GM19043 (cell line): Measurements from ENCODE around the gene GPT2.
A peak's percentile ranks its signal among the peaks of the same experiment; 100 is the strongest.
"Not testable (repeated sequence)": the region's sequence is repeated elsewhere in the genome, so short reads cannot be mapped to it uniquely, and the experiment has no call there.

Source experiments
- ATAC-seq: cut with Tn5 transposase; IDR thresholded peaks from one replicate; pipeline ENCODE4 v1.9.1; 2021; ENCODE audit warnings: low read depth; ENCODE audit not compliant: unreplicated experiment

GPT2 gene

GRCh38 chr16:46918400-46918799, 34.2 kb downstream of the GPT2 start:
- no peak for ATAC-seq

- peak; percentile 85 for ATAC-seq
Observed at GRCh38 chr16:46918905-46919792, 35.0 kb downstream of the GPT2 start.

DNA sequence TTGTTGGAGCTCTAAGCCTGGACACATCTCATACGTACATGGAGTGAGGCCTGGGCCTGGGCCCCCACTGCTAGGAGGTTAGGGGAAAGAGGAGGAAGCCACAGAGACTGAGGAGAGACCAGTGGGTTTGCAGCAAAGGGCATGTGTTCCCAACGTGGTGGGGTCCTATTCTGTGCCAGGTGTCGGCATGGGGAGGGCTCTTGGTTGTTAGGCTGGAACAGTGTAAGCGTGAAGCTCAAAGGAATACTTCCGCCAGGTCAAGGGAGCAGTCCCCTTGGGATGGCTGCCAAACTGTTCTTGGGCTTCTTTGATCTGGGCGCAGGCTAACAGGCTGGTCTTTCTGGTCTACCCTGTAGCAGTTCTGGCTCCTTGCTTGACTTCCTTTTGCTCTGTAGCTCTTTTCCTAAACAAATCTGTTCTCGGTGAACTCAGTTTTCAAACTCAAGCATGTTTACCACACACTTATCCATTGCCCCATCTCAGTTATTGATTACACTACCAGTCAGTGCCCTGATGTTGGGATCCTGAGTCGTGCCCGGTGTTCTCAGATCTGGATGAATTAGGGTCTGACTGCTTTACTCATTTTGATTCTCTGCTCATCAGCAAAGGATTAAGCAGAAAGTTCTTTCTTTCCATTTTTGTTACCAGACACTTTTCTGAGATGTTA, 36.4 kb downstream of the GPT2 start:
- ATAC-seq: no peak

GRCh38 chr16:46922239-46922638, 38.1 kb downstream of the GPT2 start:
- no peak for ATAC-seq

- no peak for ATAC-seq
Observed at GRCh38 chr16:46923513-46924295, 39.5 kb downstream of the GPT2 start.

DNA sequence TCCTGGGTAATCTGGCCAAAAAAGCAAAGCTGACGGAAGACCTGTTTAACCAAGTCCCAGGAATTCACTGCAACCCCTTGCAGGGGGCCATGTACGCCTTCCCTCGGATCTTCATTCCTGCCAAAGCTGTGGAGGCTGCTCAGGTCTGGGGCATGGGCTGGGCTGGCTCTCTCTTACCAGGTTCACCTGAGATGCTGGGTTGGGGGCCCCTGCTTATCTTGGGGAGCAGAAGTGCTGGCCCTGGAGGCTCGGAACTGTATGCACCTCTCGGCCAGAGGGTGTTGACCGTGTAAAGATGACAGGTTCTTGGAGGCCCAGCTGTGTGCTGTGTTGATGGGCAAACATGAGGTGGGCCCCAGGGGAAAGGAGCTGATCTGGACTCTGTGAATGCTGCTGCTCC, 40.2 kb downstream of the GPT2 start:
- no peak for ATAC-seq

DNA sequence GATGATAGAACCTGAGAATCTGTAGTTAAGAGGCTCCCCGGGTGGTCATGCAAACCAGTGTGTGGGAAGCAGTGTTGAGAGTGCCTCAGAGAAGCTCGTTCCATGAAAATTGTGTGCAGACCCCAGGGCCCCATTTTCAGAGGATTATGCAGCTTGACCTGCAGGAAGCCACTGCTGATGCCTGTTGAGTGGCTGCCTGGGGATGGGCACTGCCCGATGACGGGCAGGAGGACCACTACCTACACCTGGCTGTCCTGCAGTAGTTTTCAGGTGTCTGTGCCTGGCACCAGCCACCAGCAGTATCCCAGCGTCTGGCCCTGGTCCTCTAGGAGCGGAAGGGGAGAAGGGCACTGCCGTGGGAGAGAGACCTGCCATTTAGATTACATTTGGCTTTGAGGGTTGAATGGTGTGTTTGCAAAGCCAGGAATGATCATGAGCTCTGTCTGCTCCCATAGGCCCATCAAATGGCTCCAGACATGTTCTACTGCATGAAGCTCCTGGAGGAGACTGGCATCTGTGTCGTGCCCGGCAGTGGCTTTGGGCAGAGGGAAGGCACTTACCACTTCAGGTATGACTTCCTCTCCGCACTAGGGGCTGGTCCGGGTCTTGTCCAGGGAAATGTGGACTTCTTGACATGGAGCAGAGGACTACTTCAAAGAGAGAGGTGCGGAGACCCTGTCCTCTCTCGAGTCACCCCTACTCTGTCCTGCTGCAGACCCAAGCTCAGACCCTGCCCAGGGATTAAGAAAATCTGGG, 42.5 kb downstream of the GPT2 start:
- ATAC-seq: no peak

DNA sequence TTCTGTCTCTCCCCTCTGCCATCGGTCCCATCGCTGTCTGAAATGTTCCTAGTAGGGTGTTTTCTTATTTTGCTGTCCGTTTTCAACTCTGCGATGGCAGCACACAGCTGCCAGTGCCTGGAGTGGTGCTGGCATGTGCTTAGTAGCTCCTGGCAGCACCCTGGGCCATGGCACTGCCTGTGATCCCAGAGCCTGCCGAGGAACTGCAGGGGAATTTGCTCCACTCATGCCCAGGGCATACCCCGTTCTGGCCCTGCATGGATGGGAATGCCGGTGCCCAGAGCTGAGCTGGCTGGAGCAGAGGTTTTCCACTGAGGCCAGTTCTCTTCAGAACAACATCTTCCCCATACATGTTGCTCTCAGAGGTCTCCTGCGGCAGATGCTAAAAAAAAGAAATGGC, 43.1 kb downstream of the GPT2 start:
- ATAC-seq: no peak

DNA sequence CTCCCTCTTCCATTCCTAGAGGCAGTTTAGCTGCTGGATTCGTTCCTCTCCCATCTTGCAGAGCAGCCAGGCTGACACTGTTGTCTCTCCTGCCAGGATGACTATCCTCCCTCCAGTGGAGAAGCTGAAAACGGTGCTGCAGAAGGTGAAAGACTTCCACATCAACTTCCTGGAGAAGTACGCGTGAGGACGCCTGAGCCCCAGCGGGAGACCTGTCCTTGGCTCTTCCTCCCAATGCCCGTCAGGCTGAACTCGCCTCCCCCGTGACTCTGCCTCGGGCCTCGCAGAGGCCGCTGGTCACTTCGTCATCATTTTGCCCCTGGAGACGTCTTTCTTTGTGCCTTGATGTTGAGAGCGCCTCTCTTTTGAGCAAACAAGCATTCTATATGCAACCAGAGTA, 44.6 kb downstream of the GPT2 start:
- ATAC-seq: no peak

- no peak for ATAC-seq
Observed at GRCh38 chr16:46929378-46930332, 45.5 kb downstream of the GPT2 start.

- ATAC-seq: no peak
Observed at GRCh38 chr16:46930861-46931260, 46.7 kb downstream of the GPT2 start.

GRCh38 chr16:46932802-46933201, 48.6 kb downstream of the GPT2 start:
- ATAC-seq: peak; percentile 67

DNA sequence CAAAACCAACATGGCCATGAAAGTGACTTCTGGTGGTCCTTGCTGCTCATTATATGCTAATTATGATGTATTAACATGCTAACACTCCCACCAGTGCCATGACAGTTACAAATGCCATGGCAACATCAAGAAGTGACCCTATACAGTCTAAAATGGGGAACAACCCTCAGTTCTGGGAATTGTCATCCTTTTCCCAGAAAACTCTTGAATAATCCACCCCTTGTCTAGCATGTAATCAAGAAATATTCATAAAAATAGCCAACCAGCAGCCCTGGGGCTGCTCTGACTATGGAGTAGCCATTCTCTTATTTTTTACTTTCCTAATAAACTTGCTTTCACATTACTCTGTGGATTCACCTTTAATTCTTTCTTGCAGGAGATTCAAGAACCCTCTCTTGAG, 53.4 kb downstream of the GPT2 start:
- no peak for ATAC-seq

- not testable (repeated sequence) for ATAC-seq
Observed at GRCh38 chr16:46944713-46945112, 60.6 kb downstream of the GPT2 start.

- ATAC-seq: peak; percentile 63
Observed at GRCh38 chr16:46947900-46948547, 63.9 kb downstream of the GPT2 start.

DNA sequence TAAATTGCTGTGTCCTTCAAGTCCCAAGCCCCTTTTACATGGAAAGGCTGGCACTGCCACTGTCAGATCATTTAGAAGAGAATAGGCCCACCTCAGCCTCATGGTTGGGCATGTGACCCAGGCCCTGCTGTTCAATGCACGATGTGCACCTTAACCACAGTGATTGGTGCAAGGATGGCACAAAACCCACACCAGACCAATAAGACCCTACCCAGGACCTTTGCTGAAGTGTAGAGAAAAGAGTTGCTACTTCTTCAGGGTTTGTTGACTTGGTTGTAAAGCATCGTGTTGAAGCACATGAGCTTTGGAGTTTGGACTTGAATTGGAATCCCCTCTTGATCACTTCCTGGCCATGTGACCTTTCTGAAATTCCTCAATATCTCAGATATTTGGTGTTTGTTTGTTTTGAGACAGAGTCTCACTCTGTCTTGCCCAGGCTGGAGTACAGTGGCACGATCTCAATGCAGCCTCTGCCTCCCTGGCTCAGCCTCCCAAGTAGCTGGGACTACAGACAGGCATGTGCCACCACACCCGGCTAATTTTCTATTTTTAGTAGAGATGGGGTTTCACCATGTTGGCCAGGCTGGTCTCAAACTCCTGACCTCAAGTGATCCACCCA, 64.5 kb downstream of the GPT2 start:
- no peak for ATAC-seq

DNA sequence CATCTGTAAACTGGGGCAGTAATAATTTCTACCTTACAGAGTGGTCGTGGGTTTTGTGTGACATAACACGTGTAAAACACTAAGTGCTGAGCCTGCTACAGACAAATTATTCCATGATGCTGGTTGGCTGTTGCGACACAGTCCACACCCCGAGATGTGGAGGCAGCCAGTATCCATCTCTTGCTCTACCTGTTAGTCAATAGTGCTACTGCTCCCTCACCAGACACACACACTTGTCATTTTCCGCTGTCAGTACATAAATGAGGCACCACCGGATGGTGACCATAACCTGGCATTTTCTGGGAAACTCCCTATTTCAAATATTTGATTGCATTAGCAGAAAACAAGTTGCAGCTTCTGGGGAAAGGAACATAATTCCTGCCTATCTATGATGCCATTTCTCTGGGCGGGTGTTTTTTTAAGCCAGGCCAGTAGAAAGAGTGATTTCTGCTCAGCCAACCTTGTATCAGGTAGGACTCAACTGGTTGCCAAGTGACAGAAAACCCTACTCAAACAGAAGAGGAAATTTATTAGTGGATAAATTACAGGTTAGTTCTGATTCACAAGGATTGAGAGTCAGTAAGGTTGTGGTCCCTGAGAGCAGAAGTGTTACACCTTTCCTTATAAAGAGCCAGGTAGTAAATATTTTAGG, 65.2 kb downstream of the GPT2 start:
- ATAC-seq: no peak

- ATAC-seq: no peak
Observed at GRCh38 chr16:46950009-46950408, 65.8 kb downstream of the GPT2 start.
